Fibroblast of skin of back (primary cell): ENCODE results near the gene TBC1D16.
"Not testable (repeated sequence)": the region's sequence is repeated elsewhere in the genome, so short reads cannot be mapped to it uniquely, and the experiment has no call there.

Source experiments
- DNase-seq: peaks from one replicate; pipeline ENCODE4 v3.0.0-alpha.2; 2013

The TBC1D16 gene

GRCh38 chr17:79971651-79972050 is 64.0 kb downstream of the TBC1D16 start:
- DNase-seq: no peak

GRCh38 chr17:79970576-79971068 is 65.0 kb downstream of the TBC1D16 start:
- no peak for DNase-seq

GRCh38 chr17:79969906-79970305 is 65.8 kb downstream of the TBC1D16 start:
- DNase-seq: no peak

GRCh38 chr17:79968116-79968515 is 67.6 kb downstream of the TBC1D16 start:
- no peak for DNase-seq

- DNase-seq: no peak
These were observed 69.0 kb downstream of the TBC1D16 start for GRCh38 chr17:79966681-79967080.

GRCh38 chr17:79965806-79966205 is 69.9 kb downstream of the TBC1D16 start:
- no peak for DNase-seq

GRCh38 chr17:79962467-79962866 is 73.2 kb downstream of the TBC1D16 start:
- DNase-seq: not testable (repeated sequence)

GRCh38 chr17:79961567-79961966 is 74.1 kb downstream of the TBC1D16 start:
- not testable (repeated sequence) for DNase-seq

GRCh38 chr17:79960788-79961522 is 74.7 kb downstream of the TBC1D16 start:
- peak; percentile 34 for DNase-seq

- no peak for DNase-seq
These were observed 76.6 kb downstream of the TBC1D16 start for GRCh38 chr17:79959042-79959441.

- no peak for DNase-seq
These were observed 78.8 kb downstream of the TBC1D16 start for GRCh38 chr17:79956853-79957252.

GRCh38 chr17:79956441-79956735 is 79.3 kb downstream of the TBC1D16 start:
- DNase-seq: not testable (repeated sequence)

GRCh38 chr17:79955691-79956440 is 79.8 kb downstream of the TBC1D16 start:
- DNase-seq: no peak

- DNase-seq: no peak
These were observed 80.5 kb downstream of the TBC1D16 start for GRCh38 chr17:79955167-79955549.

GRCh38 chr17:79954281-79955166 is 81.1 kb downstream of the TBC1D16 start:
- no peak for DNase-seq

GRCh38 chr17:79953335-79953734 is 82.3 kb downstream of the TBC1D16 start:
- DNase-seq: no peak

GRCh38 chr17:79952901-79953300 is 82.8 kb downstream of the TBC1D16 start:
- no peak for DNase-seq

GRCh38 chr17:79952265-79952877 is 83.3 kb downstream of the TBC1D16 start:
- DNase-seq: no peak

- DNase-seq: peak; percentile 95
These were observed 84.1 kb downstream of the TBC1D16 start for GRCh38 chr17:79951361-79952264.

- no peak for DNase-seq
These were observed 84.9 kb downstream of the TBC1D16 start for GRCh38 chr17:79950751-79951150.

- DNase-seq: no peak
These were observed 85.4 kb downstream of the TBC1D16 start for GRCh38 chr17:79950306-79950705.
